Rectal smooth muscle tissue (tissue), 1 donor: ENCODE results near the gene ZBTB3.
A peak's percentile ranks its signal among the peaks of the same experiment; 100 is the strongest.
"Not testable (repeated sequence)": the region's sequence is repeated elsewhere in the genome, so short reads cannot be mapped to it uniquely, and the experiment has no call there.

Experiments
- H3K27ac ChIP-seq: one replicate; pipeline ENCODE4 v1.7.0; 2013; ENCODE audit warnings: low read depth, low read length, inconsistent platforms
- H3K27me3 ChIP-seq: one replicate; pipeline ENCODE4 v1.7.0; 2013; ENCODE audit warnings: low read length; ENCODE audit not compliant: control insufficient read depth, insufficient read depth
- H3K36me3 ChIP-seq: one replicate; pipeline ENCODE4 v1.7.0; 2013; ENCODE audit warnings: low read length; ENCODE audit not compliant: control insufficient read depth, insufficient read depth
- H3K4me1 ChIP-seq: one replicate; pipeline ENCODE4 v1.7.0; 2013; ENCODE audit warnings: low read length; ENCODE audit not compliant: control insufficient read depth, insufficient read depth
- H3K4me3 ChIP-seq: one replicate; pipeline ENCODE4 v1.7.0; 2013; ENCODE audit warnings: low read length
- H3K9ac ChIP-seq: one replicate; pipeline ENCODE4 v1.7.0; 2013; ENCODE audit warnings: low read length

Gene ZBTB3

DNA sequence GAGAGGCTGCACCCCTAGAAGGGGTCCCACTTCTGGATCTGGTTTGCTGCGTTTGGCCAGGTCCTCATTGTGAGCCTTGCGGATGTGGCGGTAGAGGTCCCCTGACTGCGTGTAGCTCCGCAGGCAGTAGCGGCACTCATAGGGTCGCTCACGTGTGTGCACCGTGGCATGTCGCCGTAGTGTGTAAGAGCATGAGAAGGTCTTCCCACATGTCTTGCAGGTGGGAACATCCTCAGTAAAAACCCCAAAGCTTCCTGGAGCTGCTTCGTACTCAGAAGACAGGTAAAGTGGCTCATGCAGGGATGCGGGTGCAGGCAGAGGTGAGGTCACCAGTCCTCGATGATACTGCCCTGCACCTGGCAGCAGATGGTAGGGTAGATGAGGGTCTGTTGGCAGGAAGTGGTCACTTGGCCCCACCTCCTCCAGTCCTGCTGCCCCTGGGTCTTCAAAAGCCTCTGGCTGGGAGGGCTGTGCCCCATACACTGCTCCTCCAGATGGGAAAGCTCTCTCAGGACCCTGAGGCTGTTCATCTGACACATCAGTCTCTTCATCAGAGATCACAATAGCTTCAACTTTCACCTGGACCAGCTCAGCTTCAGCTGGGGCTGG, 1.7 kb downstream of the ZBTB3 start:
- Histone ChIP-seq H3K9ac (no peak overlapping the region), H3K4me1 (peaks cover 8% of the 10 kb centered on the region), H3K27ac (no peak overlapping the region), H3K36me3 (peaks cover 3% of the 10 kb centered on the region), H3K4me3 (no peak overlapping the region), H3K27me3 (no peaks in the 10 kb centered on the region)

DNA sequence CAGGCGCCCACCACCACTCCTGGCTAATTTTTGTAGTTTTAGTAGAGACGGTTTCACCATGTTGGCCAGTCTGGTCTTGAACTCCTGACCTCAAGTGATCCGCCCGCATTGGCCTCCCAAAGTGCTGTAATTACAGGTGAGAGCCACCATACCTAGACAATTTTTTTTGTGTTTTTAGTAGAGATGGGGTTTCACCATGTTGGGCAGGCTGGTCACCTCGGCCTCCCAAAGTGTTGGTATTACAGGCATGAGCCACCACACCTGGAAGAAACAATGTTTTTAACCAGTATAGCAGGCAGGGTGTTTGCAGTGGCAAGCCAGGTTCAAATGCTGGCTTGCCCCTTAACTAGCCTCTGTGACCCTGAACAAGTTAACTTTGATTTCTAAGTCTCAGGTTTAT, 4.0 kb downstream of the ZBTB3 start:
- not testable (repeated sequence) for H3K4me1 ChIP-seq, H3K36me3 ChIP-seq, H3K27me3 ChIP-seq, H3K4me3 ChIP-seq, H3K9ac ChIP-seq, H3K27ac ChIP-seq

GRCh38 chr11:62747475-62748160, 6.3 kb downstream of the ZBTB3 start:
- Histone ChIP-seq H3K4me1 (no peaks in the 10 kb centered on the region), H3K9ac (no peak overlapping the region), H3K27me3 (no peaks in the 10 kb centered on the region), H3K27ac (no peak overlapping the region), H3K36me3 (peaks cover 3% of the 10 kb centered on the region), H3K4me3 (no peak overlapping the region)

GRCh38 chr11:62737196-62737595, 16.8 kb downstream of the ZBTB3 start:
- no peak overlapping the region for H3K9ac ChIP-seq
- H3K36me3 ChIP-seq: peaks cover 8% of the 10 kb centered on the region
- H3K4me1 ChIP-seq: no peaks in the 10 kb centered on the region
- no peaks in the 10 kb centered on the region for H3K27me3 ChIP-seq
- no peak overlapping the region for H3K4me3 ChIP-seq
- no peak overlapping the region for H3K27ac ChIP-seq

DNA sequence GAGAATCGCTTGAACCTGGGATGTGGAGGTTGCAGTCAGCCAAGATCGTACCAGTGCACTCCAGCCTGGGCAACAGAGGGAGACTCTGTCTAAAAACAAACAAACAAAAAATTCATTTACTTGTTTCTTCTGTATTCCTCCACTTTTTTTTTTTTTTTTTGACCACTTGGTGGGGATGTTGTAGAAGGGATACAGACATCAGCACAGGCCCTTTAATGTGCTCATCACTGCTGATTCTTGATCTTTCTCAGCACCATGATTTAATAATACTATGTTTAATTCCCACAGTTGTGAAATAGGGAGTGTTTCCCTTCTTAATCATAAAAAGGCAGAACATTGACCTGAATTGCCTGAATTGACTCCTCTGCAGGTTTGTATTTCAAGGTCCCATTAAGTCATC, 21.1 kb downstream of the ZBTB3 start:
- Histone ChIP-seq H3K27ac (no peak overlapping the region), H3K4me3 (no peak overlapping the region), H3K9ac (no peak overlapping the region), H3K27me3 (no peaks in the 10 kb centered on the region), H3K36me3 (peaks cover 9% of the 10 kb centered on the region), H3K4me1 (peaks cover 6% of the 10 kb centered on the region)

- Histone ChIP-seq H3K4me1 (peaks cover 17% of the 10 kb centered on the region), H3K4me3 (peak overlapping the region; percentile 48)
- not testable (repeated sequence) for H3K9ac ChIP-seq, H3K27ac ChIP-seq, H3K36me3 ChIP-seq, H3K27me3 ChIP-seq
These were observed 23.9 kb downstream of the ZBTB3 start for GRCh38 chr11:62730076-62730475.

GRCh38 chr11:62728171-62728988, 25.6 kb downstream of the ZBTB3 start, which contains the start of gene TTC9C:
TTC9C (plus strand) TSS chr11:62728486; CDS start chr11:62728849, 363 bp downstream.
- peaks cover 10% of the 10 kb centered on the region for H3K36me3 ChIP-seq
- peaks cover 31% of the 10 kb centered on the region for H3K4me1 ChIP-seq
- H3K27me3 ChIP-seq: no peaks in the 10 kb centered on the region

DNA sequence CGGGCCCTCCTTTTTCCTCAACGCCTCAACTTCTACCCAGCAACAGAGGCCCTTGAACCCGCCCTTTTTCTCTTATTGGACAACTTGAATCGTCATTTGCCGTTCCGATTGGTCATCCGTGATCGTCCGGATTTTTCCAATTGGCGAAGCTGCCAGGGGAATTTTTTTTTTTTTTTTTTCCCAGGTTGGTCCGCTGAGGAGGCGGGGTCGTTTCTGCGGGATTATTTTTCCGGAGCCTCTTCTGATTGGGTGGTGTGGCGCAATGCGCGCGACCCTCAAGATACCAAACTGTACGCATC, 26.1 kb downstream of the ZBTB3 start:
- Histone ChIP-seq H3K27ac (peak overlapping the region; percentile 93), H3K4me1 (peaks cover 31% of the 10 kb centered on the region), H3K4me3 (peak overlapping the region; percentile 94), H3K36me3 (peaks cover 11% of the 10 kb centered on the region), H3K9ac (peak overlapping the region; percentile 82), H3K27me3 (no peaks in the 10 kb centered on the region)

More at GRCh38 chr11:62728171-62728988, 25.6 kb downstream of the ZBTB3 start, which contains the start of gene TTC9C:
- Histone ChIP-seq H3K4me3 (peak within 1 kb of the TSS; percentile 94), H3K9ac (peak within 1 kb of the TSS; percentile 82), H3K27ac (peak within 1 kb of the TSS; percentile 93)

GRCh38 chr11:62727165-62727871, 26.6 kb downstream of the ZBTB3 start, which contains the start of gene HNRNPUL2:
HNRNPUL2 (minus strand) TSS chr11:62727457; CDS start chr11:62727156, 301 bp downstream.
- H3K4me3 ChIP-seq: peak within 1 kb of the TSS; percentile 94
- H3K36me3 ChIP-seq: peaks cover 16% of the 10 kb centered on the region
- H3K9ac ChIP-seq: peak within 1 kb of the TSS; percentile 95
- H3K27ac ChIP-seq: peak within 1 kb of the TSS; percentile 93
- H3K27me3 ChIP-seq: no peaks in the 10 kb centered on the region
- peaks cover 31% of the 10 kb centered on the region for H3K4me1 ChIP-seq

GRCh38 chr11:62726915-62727164, 27.1 kb downstream of the ZBTB3 start:
- no peaks in the 10 kb centered on the region for H3K27me3 ChIP-seq
- peak overlapping the region; percentile 95 for H3K9ac ChIP-seq
- H3K36me3 ChIP-seq: peaks cover 20% of the 10 kb centered on the region
- H3K4me1 ChIP-seq: peaks cover 31% of the 10 kb centered on the region
- H3K27ac ChIP-seq: peak overlapping the region; percentile 93
- H3K4me3 ChIP-seq: peak overlapping the region; percentile 94

DNA sequence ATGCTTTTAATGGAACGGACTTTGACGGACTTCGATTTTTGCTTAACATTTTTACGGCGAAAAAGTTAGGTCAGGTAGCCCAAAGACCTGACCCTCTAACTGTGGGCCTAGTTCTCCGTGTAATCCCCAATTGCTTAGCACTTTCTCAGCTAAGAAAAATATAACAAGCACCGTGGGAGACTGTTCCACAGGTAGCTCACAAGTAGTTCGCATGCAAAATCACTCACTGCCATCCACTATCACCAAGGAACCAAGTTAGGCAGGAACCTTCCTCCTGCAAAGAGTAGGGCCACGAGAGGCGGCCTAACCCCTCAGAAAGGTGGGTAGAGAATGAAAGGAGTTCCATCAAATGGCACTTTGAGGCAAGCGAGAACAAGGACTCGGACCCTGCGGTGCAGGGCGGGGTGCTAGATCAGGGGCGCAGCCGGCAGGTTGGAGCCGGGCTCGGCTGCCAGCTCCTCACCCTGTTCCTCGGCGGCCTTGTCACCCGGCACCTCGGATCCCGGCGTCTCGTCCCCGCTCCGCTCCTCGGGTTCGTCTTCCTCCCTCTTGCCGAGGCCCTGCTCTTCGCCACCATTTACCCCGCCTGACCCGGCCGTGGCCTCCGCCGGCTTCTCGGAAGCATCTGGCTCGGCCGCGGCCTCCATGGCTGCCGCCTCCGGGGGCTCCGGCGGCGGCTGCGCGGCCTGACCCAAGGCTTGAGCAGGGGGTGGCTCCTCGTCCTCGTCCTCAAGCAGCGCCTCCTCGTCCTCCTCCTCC, 27.6 kb downstream of the ZBTB3 start:
- Histone ChIP-seq H3K27ac (peak overlapping the region; percentile 93), H3K4me1 (peaks cover 31% of the 10 kb centered on the region), H3K4me3 (peak overlapping the region; percentile 94), H3K27me3 (no peaks in the 10 kb centered on the region), H3K9ac (peak overlapping the region; percentile 95), H3K36me3 (peaks cover 23% of the 10 kb centered on the region)
